GM06990 (cell line): ENCODE measurements around the gene DLG4.
A peak's percentile ranks its signal among the peaks of the same experiment; 100 is the strongest.

Experiments
- DNase-seq: peaks from one replicate; pipeline ENCODE4 v3.0.0-alpha.2; 2011; ENCODE audit not compliant: insufficient read length; ENCODE audit errors: extremely low read depth
- H3K27me3 ChIP-seq: replicated peaks from 2 replicates; pipeline ENCODE4 v1.6.0; 2011; ENCODE audit warnings: low read length; ENCODE audit not compliant: control insufficient read depth, insufficient read depth
- H3K36me3 ChIP-seq: 2 replicates; pipeline ENCODE4 v1.5.1; 2011; ENCODE audit warnings: low read length; ENCODE audit not compliant: control insufficient read depth, insufficient read depth
- H3K4me3 ChIP-seq: replicated peaks from 2 replicates; pipeline ENCODE4 v1.5.1; 2011; ENCODE audit warnings: low read depth, mild to moderate bottlenecking, control low read depth, low read length
- CTCF ChIP-seq: IDR thresholded peaks from 2 replicates; pipeline ENCODE4 v1.5.1; 2011; ENCODE audit warnings: low read length, control low read depth, mild to moderate bottlenecking, inconsistent platforms; ENCODE audit not compliant: insufficient read depth, poor library complexity, severe bottlenecking

DLG4 gene

GRCh38 chr17:7261379-7262191 is 41.9 kb upstream of the DLG4 start:
- Histone ChIP-seq H3K36me3 (peaks cover 11% of the 10 kb centered on the region), H3K4me3 (peak overlapping the region; percentile 14; the same call in 1 of the 2 replicates), H3K27me3 (peaks cover 2% of the 10 kb centered on the region; the same call in 1 of the 2 replicates)
- no peak for DNase-seq
- no peak for TF ChIP-seq CTCF

- H3K36me3 ChIP-seq = peaks cover 13% of the 10 kb centered on the region
- H3K4me3 ChIP-seq = peak overlapping the region; percentile 14
- H3K27me3 ChIP-seq = peaks cover 2% of the 10 kb centered on the region; the same call in 1 of the 2 replicates
- no peak for TF ChIP-seq CTCF
- no peak for DNase-seq
Observed at GRCh38 chr17:7260651-7261378, 41.2 kb upstream of the DLG4 start.

GRCh38 chr17:7260151-7260550 is 40.5 kb upstream of the DLG4 start:
- Histone ChIP-seq H3K4me3 (no peak overlapping the region), H3K36me3 (peaks cover 14% of the 10 kb centered on the region)

GRCh38 chr17:7259555-7259889 is 39.9 kb upstream of the DLG4 start:
- H3K36me3 ChIP-seq = peaks cover 18% of the 10 kb centered on the region
- no peak for DNase-seq
- H3K27me3 ChIP-seq = peaks cover 2% of the 10 kb centered on the region; the same call in 1 of the 2 replicates
- TF ChIP-seq CTCF = no peak
- H3K4me3 ChIP-seq = no peak overlapping the region

More at GRCh38 chr17:7260151-7260550, 40.5 kb upstream of the DLG4 start:
- TF ChIP-seq CTCF = no peak
- no peak for DNase-seq
- H3K27me3 ChIP-seq = peaks cover 2% of the 10 kb centered on the region; the same call in 1 of the 2 replicates

GRCh38 chr17:7258731-7259554 is 39.3 kb upstream of the DLG4 start:
- no peak for TF ChIP-seq CTCF
- no peak overlapping the region for H3K4me3 ChIP-seq
- peaks cover 20% of the 10 kb centered on the region for H3K36me3 ChIP-seq
- no peak for DNase-seq
- H3K27me3 ChIP-seq = peaks cover 2% of the 10 kb centered on the region; the same call in 1 of the 2 replicates
